ENCODE measurements around the gene CNTNAP2. TPM values are rescaled to one million over a fixed set of nuclear protein-coding genes. Genes with fewer than 3 reads are reported as not detected.

CNTNAP2 gene
- total and polyA plus RNA-seq, 9 donors: 0.24 to 7.0 (median 1.5) TPM

- 13 to 16% (median 14%) methylated on average over 6 of the region's 6 CpGs for WGBS, 3 donors
- H3K27me3 ChIP-seq: no peaks in the 10 kb centered on the region
- H3K36me3 ChIP-seq: no peaks in the 10 kb centered on the region
- H3K4me1 ChIP-seq (ENCODE audit: insufficient read depth): no peaks in the 10 kb centered on the region
- no peak overlapping the region for H3K4me3 ChIP-seq
- H3K27ac ChIP-seq: no peak overlapping the region
- no peak for DNase-seq
- intact Hi-C loops (cut with DNase I): no loop called here
- no peak for TF ChIP-seq POLR2A (IDR thresholded peaks at IDR 0.05)
- no peak for TF ChIP-seq EP300 (IDR thresholded peaks at IDR 0.05)
- no peak for TF ChIP-seq CTCF (IDR thresholded peaks at IDR 0.05)
- H3K9me3 ChIP-seq: no peaks in the 10 kb centered on the region
Measured at GRCh38 chr7:146146831-146147486, 30.4 kb downstream of the CNTNAP2 start.

GRCh38 chr7:146150153-146150552 is 33.6 kb downstream of the CNTNAP2 start:
- no peaks in the 10 kb centered on the region for H3K4me1 ChIP-seq (ENCODE audit: insufficient read depth)
- no peaks in the 10 kb centered on the region for H3K9me3 ChIP-seq
- DNase-seq: no peak
- intact Hi-C loops (cut with DNase I): no loop called here
- TF ChIP-seq EP300 (IDR thresholded peaks at IDR 0.05) (no peak), POLR2A (IDR thresholded peaks at IDR 0.05) (no peak), CTCF (IDR thresholded peaks at IDR 0.05) (no peak)
- H3K27ac ChIP-seq: no peak overlapping the region
- no peak overlapping the region for H3K4me3 ChIP-seq
- H3K27me3 ChIP-seq: no peaks in the 10 kb centered on the region
- H3K36me3 ChIP-seq: no peaks in the 10 kb centered on the region

- intact Hi-C loops (cut with DNase I): no loop called here
- DNase-seq: no peak
- Histone ChIP-seq H3K4me3 (no peak overlapping the region), H3K27me3 (no peaks in the 10 kb centered on the region), H3K27ac (no peak overlapping the region), H3K4me1 (ENCODE audit: insufficient read depth) (no peaks in the 10 kb centered on the region), H3K9me3 (no peaks in the 10 kb centered on the region), H3K36me3 (no peaks in the 10 kb centered on the region)
- WGBS, 3 donors: 88 to 90% (median 89%) methylated on average over 2 of the region's 2 CpGs
- TF ChIP-seq POLR2A (IDR thresholded peaks at IDR 0.05) (no peak), CTCF (IDR thresholded peaks at IDR 0.05) (no peak), EP300 (IDR thresholded peaks at IDR 0.05) (no peak)
Measured at GRCh38 chr7:146172112-146172511, 55.5 kb downstream of the CNTNAP2 start.

GRCh38 chr7:146175716-146176115 is 59.1 kb downstream of the CNTNAP2 start:
- no peaks in the 10 kb centered on the region for H3K9me3 ChIP-seq
- no peak for DNase-seq
- H3K27ac ChIP-seq: no peak overlapping the region
- no peak overlapping the region for H3K4me3 ChIP-seq
- no peaks in the 10 kb centered on the region for H3K27me3 ChIP-seq
- no peaks in the 10 kb centered on the region for H3K4me1 ChIP-seq (ENCODE audit: insufficient read depth)
- intact Hi-C loops (cut with DNase I): no loop called here
- TF ChIP-seq EP300 (IDR thresholded peaks at IDR 0.05): no peak
- 82 to 89% (median 86%) methylated on average over 2 of the region's 2 CpGs for WGBS, 3 donors
- H3K36me3 ChIP-seq: no peaks in the 10 kb centered on the region

GRCh38 chr7:146176860-146177259 is 60.3 kb downstream of the CNTNAP2 start:
- no peak for DNase-seq
- Histone ChIP-seq H3K27ac (no peak overlapping the region), H3K4me3 (no peak overlapping the region), H3K36me3 (no peaks in the 10 kb centered on the region), H3K9me3 (no peaks in the 10 kb centered on the region), H3K27me3 (no peaks in the 10 kb centered on the region), H3K4me1 (ENCODE audit: insufficient read depth) (no peaks in the 10 kb centered on the region)
- TF ChIP-seq POLR2A (IDR thresholded peaks at IDR 0.05) (no peak), CTCF (IDR thresholded peaks at IDR 0.05) (no peak), EP300 (IDR thresholded peaks at IDR 0.05) (no peak)
- intact Hi-C loops (cut with DNase I): no loop called here
- WGBS, 3 donors: 13 to 42% (median 23%) methylated on average over 1 of the region's 1 CpG
